IPS-11a (cell line): ENCODE measurements around the gene INO80C.

Source experiments
- H3K4me3 ChIP-seq: one replicate; pipeline ENCODE4 v1.5.1; 2013; ENCODE audit warnings: low read depth, low read length, control low read depth

The INO80C gene

GRCh38 chr18:35435401-35435800 lies 62.4 kb downstream of the INO80C start:
- no peak overlapping the region for H3K4me3 ChIP-seq

GRCh38 chr18:35432565-35433001 lies 65.2 kb downstream of the INO80C start:
- H3K4me3 ChIP-seq = no peak overlapping the region

- no peak overlapping the region for H3K4me3 ChIP-seq
These were observed 66.4 kb downstream of the INO80C start for GRCh38 chr18:35431374-35431741.

GRCh38 chr18:35430721-35431373 lies 66.9 kb downstream of the INO80C start:
- H3K4me3 ChIP-seq = no peak overlapping the region

GRCh38 chr18:35426786-35427185 lies 71.0 kb downstream of the INO80C start:
- no peak overlapping the region for H3K4me3 ChIP-seq

- no peak overlapping the region for H3K4me3 ChIP-seq
These were observed 73.4 kb downstream of the INO80C start for GRCh38 chr18:35424356-35424755.

- no peak overlapping the region for H3K4me3 ChIP-seq
These were observed 75.5 kb downstream of the INO80C start for GRCh38 chr18:35422237-35422636.

- no peak overlapping the region for H3K4me3 ChIP-seq
These were observed 79.2 kb downstream of the INO80C start for GRCh38 chr18:35418610-35419009.
